GM19023 (cell line): Measurements from ENCODE around the gene TFCP2L1.

Source experiments
- ATAC-seq: cut with Tn5 transposase; IDR thresholded peaks from one replicate; pipeline ENCODE4 v1.9.1; 2021; ENCODE audit warnings: mild to moderate bottlenecking, moderate library complexity; ENCODE audit not compliant: unreplicated experiment

Gene TFCP2L1

DNA sequence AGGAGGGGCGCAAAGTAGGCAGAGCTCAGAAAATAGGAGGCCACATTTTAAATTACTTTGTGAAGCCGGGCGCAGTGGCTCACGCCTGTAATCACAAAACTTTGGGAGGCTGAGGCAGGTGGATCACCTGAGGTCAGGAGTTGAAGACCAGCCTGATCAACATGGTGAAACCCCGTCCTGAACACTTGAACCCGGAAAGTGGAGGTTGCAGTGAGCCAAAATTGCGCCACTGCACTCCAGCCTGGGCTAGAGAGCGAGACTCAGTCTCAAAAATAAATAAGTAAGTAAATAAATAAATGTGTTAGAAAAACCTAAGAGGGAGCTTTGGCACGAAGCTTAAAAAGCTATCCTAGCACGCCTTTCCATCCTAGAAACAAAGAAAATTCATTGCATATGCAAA, 105.5 kb downstream of the TFCP2L1 start:
- ATAC-seq: no peak

DNA sequence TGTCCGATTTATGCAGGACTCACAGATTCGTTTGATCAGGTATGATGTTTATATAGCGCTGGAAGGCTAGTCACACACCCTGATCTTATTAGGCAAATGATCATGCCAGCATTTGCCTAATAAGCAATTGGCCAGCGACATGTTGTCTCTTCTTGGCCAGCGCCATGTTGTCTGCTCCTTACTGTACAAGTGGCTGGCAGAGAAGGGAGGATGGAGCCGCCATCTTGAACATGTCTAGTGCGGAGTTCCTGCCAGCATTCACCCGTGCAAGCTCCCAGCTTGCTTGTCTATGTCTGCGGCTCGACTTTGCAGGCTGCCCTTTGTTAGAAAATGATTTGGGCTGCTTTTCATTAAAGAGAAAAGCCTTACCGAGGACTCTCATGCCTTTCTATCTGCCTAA, 106.3 kb downstream of the TFCP2L1 start:
- no peak for ATAC-seq

DNA sequence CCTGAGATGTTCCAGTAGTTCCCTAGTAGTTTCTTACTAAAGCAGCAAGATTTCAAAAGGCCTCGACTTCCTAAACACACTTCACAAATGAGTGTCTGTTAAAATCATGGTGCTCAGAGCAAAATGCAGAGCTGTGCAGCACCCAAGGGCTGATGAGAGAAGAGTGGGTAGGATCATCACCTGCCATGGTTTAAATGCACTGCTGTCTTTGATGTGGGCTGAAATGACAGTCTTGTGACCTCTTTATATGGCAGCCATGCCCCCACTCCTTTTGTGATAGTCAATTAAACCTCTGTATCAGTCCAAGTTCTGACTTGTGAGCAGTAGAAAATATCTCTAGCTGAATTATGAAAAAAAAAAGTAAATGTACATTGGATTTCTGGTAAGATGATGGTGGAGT, 107.1 kb downstream of the TFCP2L1 start:
- ATAC-seq: no peak

GRCh38 chr2:121175326-121175725, 109.7 kb downstream of the TFCP2L1 start:
- ATAC-seq: no peak

DNA sequence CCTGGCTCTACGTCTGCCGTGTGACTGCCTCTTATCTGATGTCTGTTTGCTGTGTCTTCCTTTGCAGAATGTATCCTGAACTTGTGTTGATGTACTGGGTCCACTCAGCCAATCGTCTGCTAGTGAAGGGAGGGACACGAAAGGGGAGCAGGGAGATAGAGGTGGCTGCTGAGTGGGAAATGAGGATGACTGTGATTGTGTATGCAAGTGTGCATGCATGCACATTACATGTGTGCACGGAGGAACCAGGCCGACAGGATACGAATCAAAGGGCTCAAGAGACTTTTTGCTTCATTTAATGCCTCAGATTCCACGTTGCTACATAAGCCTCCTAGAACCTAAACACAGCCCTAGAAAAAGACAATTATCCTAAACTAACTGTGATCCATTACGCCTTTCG, 111.2 kb downstream of the TFCP2L1 start:
- ATAC-seq: no peak

DNA sequence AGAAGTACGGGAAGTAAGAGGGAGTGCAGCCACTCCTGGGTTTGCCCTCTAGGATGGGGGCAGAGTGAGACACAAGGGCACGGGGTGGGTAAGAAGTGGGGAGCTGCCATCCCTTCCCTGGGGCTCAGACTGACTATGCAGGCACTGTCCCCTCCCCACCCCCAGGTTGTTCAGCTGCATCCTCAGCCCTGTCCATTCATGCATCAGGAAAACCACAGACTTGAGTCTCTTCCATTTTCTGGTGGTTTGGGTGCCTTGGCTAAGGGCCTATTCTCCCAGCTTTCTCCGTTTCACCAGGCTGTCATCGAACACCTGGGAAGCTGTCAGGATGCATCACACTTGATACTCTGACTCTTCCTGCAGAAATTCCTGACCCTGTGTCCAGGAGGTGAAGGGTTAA, 111.9 kb downstream of the TFCP2L1 start:
- no peak for ATAC-seq

DNA sequence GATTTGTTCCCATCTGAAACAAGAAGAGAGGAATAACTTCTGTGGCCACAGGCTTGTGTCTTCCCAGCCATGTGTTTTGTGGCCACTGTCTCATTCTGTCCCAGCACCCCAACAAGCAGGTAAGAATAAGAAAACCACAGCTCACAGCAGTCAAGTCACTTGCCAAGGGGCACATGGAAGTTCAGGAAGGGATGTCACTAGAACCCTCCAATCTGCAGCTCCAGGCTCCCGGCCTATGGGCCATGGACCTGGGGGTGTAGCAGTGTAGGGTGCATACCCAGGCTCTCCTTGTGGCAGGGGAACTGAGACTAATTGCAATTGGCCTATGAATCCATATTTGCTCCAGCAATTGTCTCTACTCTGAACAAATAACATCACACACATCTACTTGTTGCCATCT, 112.5 kb downstream of the TFCP2L1 start:
- ATAC-seq: no peak

GRCh38 chr2:121171625-121172119, 113.3 kb downstream of the TFCP2L1 start:
- ATAC-seq: no peak

- ATAC-seq: no peak
Measured at GRCh38 chr2:121170577-121170976, 114.4 kb downstream of the TFCP2L1 start.

GRCh38 chr2:121167411-121167810, 117.6 kb downstream of the TFCP2L1 start:
- ATAC-seq: no peak
